ENCODE data around the gene HHATL.

HHATL gene

DNA sequence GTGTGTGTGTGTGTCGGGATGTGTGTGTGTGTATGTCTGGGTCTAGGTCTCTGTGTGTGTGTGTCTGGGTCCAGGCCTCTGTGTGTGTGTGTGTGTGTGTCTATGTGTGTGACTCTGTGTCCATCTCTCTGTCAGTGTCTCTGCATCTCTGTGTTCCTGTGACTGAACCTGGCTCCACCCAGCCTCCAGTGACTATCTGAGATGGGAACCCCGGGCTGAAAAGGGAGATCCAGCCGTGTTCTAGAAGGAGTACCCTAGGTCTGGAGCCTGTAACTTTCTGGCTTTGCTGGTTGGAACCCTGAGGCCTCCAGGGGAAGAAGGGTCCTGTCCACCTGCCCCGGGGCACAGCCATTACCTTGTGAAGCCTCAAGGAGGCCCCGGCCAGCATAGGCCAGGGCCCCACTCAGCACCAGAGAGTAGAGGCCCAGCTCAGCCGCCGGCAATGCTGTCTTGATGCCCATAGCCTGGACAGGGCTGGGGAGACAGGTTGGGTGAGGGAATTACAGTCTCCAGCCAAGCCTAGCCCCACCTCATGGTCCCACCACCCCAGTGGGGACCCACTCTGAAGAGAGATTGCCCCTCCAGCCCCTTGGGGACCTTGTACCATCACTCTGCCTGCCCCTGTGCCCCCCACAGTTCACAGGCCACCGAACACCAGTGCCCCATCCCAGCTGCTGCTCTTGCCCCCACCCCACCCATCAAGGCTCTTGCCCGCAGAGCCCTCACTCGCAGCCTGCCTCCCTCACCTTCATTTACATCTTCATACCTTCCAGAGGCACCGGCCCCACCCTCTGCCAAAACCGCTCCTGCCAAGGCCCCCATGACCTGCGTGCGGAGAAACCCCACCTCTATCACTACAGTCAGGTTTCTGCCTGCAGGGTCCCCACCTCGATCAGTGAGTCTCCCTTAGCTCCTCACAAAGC lies 2.0 kb downstream of the HHATL start:
- FAIRE-seq (no peak), DNase-seq (ENCODE audit: insufficient read length, low spot score) (no peak)

DNA sequence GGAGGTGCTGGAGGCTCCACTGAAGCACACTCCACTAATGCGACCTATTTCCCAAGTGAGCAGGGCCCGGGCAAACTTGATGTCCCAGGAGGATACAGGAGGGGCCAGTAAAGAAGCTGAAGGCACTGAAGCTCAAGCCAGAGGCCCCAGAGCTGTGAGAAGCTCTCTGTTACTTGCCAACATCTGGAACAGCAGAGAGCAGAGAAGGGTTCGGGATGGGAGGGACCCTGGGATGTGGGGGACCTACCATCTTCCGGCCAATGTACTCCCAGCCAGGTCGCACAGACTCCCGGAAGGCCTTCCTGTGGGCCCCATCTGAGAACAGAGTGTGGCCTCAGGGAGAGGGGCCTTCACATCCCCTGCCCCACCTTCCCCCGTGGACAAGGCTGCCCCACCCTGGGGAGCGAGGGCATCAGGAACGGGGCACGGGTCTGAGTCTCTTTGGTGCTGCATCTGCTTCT lies 3.1 kb downstream of the HHATL start:
- DNase-seq (ENCODE audit: insufficient read length, low spot score) (no peak), FAIRE-seq (no peak)

DNA sequence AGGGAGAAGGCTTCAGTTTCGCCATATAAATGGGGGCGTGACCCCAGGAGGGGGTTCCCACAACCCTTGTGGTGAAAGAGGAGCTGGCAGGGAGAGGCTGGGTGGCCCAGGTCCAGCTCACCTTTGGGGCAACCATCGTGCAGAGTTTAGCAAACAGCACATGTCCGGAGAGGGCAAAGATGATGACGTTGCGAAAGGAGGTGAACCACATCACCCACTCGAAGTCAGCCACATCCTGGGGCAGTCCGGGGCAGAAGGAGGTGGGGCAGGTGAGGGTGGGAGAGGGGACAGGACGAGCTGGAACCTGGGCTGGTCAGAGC lies 3.7 kb downstream of the HHATL start:
- FAIRE-seq (no peak), DNase-seq (ENCODE audit: insufficient read length, low spot score) (no peak)

DNA sequence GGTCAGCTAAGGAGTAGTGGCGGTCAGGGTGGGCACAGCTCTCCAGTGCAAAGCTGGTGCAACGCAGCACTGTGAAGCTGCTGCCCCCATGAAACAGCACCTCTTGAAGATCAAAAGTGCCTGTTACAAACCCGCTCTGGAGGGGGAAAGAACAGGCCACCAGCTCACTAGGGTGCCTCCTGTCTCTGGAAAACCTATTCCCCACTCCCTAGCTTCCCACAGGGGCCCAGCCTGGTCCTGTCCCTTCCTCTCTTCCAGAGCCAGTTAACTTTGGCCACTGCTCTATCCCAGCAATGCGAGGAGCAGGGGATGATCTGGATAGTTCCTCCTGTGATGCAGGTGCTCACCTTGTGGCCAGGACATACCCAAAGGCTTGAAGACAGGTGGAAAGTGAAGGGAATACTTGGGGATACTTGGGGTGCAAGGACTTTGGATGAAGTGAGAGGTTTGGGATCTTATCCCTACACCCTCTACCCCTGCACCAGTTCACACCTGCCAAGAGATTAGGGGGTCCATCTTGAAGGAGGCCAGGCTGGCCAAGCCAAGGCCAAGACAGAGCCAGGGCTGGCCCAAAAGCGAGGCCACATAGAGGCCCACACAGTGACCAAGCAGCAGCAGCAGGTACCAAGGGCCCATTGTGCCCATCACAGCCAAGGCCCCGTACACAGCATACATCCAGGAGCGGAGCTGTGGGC lies 4.2 kb downstream of the HHATL start:
- DNase-seq (ENCODE audit: insufficient read length, low spot score) (no peak), FAIRE-seq (no peak)

DNA sequence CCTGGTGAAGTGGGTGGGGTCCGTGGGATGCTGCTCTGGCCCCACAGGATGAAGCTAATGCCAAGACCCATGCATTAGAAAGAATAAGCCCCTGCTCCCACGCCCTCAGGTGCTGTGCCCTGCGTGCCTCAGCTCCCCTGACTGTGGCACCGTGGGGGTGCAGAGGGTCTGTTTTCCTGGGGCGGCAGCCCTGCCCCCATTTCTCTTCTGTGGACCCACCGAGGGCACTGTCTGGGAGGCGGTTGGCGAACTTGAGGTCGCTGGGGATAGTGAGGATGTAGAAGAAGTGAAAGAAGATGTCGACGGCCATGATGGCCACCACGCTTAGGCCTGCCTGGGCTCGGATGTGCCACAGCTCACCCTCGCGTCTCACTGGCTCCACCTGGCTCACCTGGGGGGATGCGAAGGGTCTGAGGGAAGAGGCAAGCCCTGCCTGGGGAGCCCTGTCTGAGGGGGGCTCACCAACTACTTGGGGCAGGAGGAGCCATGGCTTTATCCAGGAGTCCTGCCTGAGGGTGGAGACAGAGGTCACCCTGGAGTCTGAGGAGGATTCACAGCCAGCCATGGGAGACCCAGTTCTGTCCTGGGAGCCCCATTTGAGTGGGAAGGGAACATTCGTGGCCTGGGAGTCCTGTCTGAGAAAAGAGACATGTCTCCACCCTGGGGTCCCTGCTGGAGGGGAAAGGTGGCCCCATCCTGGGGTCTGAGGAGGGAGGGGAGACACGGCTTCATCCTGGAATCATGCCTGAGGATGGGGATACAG lies 5.1 kb downstream of the HHATL start:
- no peak for DNase-seq (ENCODE audit: insufficient read length, low spot score)
- no peak for FAIRE-seq

DNA sequence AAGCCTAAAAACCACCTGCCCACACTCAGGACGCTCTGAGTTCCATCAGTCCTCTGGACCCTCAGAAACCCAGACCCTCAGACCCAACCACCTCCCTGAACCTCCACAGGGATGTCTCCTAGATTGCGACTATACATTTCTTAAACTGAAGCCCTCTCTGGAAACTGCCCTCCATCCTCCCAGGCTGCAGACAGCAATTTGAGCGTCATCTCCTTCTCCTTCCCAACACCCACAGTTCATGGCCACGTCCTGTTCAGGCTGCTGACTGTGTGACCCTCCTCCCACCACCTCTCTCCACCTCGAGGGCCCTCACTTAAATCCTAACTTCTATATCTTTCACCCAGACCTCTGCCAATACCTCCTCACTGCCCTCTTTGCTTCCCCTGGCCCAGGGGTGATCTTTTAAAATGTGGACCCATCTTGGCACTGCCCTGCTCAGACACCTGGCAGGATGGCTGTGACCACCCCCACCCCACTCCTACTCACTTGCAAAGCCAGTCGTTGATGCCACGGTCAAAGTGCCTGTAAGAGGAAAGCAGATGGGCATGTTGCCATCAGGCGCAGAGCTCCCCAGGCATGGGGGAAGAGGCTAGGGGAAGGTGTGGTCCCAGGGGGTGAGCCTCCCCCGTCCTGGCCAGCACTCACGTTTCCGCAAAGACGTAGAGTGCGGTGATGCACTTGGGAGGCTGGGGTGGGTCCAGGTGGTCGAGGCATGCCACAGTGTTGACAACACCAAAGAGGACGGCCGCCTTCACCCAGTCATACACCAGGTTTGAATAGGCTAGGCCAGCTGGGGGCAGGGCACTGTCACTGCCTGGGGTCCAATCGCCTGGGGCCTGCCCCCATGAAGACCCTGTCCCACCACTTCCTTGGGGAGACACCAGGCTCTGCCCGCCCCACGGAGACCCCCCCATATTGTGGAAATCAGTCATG lies 6.0 kb downstream of the HHATL start:
- DNase-seq (ENCODE audit: insufficient read length, low spot score) (no peak), FAIRE-seq (no peak)

DNA sequence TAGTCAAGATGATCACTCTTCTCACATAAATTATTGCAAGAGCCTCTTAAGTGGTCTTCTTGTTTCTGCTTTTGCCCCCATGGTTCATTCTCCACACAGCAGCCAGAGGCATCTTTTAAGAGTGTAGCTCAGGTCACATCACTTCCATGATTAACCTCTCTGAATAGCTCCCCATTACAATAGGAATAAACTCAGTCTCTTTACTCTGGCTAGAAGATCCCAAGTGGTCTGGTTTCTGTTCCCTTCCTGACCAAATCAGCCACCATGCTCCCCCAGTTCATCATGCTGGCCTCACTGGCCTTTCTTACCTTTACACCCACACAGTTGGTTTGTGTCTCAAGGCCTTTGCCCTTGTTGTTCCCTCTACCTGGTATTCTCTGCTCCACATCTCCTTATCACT lies 8.2 kb downstream of the HHATL start:
- no peak for DNase-seq (ENCODE audit: insufficient read length, low spot score)
- FAIRE-seq, result no peak

DNA sequence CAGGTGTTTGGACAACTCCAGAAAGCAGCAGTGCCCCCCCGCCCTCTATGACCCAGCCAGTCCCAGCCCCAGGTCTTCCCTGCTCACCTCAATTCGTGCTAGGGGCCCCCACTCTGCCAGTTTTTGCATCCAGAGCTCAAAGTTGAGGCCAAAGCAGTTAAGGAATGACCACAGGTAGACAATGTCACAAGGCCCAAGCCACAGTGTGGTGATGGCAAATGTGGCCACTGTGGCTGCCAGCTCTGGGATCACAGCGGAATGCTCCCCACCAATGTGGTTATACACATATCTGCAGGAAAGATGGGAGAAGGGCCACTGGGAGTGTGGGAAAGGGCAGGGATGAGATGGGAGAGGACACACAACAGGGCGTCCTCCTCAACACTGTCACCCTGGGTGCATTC lies 9.1 kb downstream of the HHATL start:
- FAIRE-seq (no peak), DNase-seq (ENCODE audit: insufficient read length, low spot score) (no peak)

DNA sequence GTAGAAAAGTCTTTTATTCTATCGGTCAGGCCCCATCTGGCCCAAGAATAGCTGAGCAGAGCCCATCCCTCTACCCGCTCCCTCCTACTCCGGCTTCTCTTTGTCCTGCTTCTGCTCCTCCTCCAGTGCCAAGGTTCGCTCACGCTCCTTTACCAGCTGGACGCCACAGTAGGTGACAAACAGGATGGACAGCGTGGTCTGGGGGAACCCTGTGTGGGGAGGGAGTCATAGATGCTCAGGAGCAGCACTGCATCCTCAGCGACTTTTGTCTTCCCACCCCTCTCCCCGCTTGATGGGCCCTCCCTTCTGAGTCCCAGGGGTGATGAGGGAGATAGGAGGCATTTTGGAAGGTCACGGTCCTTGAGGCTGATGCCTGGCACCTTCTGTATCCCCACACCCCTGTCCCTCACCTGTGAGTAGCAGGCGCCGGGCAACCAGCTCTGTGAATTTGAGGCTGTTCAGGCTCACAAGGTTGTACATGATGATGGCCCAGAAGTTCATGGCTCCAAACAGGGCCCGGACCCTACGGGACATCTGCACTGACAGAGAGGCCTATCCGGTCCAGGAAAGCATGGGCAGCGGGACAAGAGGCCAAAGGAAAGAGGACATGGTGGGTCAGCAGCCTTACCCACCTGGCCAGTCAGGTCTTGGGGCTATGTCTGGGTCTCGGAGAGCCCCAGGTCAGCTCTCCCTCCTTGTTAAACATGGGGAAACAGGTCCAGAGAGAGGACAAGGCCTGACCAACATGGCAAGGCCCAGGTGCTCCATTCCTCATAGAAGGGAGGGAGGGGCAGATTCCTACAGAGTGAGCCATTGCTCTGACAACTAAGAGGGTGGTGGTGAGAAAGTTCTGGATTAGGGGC lies 9.7 kb downstream of the HHATL start:
- FAIRE-seq (no peak), DNase-seq (ENCODE audit: insufficient read length, low spot score) (no peak)

DNA sequence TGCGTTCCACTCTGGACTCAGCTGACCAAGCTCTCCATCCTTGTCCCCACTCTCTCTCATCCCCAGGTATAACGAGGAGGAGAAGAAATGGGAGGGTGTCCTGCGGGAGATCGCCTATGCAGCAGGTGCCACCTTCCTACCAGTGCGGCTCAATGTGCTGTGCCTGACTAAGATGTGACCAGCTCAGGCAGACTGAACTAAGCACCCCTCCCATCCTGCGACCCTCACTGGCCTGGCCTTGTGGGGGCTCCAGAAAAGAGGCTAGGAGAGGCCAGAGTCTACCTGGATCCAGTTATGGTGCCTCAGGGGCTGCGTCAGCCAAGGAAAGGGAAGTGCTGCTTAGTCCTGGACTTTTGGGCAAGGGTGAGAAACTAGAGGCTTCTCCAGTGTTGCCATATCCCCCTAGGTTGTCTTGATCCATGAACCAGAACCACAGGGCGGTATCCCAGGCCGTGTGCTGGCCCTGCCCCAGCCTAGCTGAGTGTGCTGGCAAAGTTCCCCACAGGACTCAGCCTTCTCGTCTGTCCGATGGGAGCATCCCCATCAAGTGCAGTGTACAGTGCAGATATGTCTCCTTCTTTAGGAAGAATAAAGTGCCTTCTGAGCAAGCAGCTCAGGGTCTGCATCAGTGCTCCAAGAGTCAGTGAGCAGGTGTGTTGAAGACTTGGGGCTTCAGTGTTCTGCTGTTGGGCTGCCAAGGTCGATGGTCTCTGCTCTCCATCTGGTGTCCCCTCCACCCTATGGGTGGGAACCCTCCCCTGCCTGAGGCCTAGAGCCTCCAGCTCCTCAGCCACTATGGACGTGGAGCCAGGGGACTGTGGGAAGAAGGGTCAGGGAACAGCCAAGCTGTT lies 10.6 kb downstream of the HHATL start:
- DNase-seq (ENCODE audit: insufficient read length, low spot score) (no peak), FAIRE-seq (no peak)

DNA sequence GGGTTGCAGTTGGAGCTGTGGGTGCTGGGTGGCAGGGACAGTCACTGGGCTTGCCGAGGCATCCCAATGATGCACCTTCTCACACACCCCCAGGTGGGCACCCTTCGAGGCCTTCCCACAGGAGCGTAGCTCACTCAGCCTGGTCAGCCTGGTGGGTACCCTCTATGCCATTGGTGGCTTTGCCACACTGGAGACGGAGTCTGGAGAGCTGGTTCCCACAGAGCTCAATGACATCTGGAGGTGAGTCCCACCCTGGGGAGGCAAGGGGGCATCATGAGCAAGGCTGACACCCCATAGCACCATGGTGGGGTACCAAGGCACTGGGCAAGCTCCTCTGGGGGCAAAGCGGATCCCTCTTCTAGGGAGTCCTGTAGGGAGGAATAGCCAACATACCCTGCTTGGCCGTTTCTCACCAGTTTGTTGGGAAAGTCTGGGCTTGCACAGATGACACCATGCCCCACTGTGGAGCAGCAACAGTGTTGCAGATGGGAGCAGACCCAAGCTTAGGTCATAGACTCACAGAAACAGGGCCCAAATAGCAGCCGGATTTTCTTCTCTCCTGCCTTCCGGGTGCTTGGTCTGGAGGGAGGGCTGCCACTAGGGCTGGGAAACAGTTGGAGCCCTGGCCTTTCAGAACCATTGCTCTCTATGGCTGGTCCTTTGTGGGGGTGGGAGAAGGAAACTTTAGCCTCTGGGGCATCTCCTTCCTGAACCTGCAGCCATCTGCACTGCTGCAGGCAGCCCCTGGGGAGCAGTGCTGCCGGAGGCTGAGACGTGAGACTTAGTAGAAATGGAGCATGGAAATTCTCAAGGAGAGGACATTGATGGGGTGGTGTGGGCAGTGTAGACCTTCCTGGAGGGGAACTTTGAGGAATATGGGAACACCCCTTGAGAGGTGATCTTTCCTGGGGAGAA lies 11.6 kb downstream of the HHATL start:
- no peak for DNase-seq (ENCODE audit: insufficient read length, low spot score)
- no peak for FAIRE-seq

DNA sequence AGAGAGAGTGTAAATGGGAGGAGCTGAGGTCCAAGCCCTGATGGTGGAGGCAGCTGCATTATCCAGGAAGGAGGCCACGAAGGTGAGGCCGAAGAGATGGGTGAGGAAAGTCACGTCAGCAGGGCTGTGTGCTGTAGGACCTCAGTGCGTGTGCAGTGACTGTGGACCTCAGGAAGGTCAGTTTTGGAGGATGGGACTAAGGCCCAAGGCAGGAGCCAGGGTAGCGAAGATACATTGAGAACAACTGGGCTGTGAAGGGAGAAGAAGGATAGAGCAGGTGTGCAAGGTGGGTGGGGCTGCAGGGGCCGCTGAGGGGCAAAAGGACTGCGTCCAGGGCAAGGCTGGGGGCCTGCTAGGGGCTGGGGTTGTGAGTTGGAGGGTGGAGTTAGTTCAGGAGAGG lies 12.4 kb downstream of the HHATL start:
- FAIRE-seq (no peak), DNase-seq (ENCODE audit: insufficient read length, low spot score) (no peak)

DNA sequence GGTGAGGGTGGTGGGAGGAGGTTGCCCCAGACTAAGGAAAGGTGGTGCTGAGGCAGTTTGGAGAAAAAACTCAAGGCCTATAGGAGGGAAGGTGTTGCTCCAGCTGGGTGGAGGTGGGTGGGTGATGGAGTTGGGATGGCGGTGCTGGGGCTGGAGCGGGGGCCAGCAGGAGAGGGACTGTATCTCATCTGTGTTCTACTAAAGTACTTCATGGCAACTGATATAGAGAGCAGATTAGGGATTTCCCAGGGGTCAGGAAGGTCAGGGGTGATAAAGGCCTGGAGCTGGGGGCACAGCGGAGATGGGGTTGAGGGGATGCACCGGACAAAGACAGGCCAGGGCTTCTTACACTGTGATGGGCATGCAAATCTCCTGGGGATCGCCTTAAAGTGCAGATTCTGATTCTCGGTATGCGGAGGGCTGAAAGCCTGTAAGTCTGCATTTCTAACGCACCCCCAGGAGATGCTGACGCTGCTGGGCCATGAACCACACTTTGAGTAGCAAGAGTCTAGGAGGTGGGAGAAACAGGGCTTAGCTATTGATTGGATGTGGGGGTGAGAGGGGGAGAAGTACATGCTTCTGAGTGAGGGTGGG lies 13.1 kb downstream of the HHATL start:
- no peak for FAIRE-seq
- DNase-seq (ENCODE audit: insufficient read length, low spot score), result no peak

DNA sequence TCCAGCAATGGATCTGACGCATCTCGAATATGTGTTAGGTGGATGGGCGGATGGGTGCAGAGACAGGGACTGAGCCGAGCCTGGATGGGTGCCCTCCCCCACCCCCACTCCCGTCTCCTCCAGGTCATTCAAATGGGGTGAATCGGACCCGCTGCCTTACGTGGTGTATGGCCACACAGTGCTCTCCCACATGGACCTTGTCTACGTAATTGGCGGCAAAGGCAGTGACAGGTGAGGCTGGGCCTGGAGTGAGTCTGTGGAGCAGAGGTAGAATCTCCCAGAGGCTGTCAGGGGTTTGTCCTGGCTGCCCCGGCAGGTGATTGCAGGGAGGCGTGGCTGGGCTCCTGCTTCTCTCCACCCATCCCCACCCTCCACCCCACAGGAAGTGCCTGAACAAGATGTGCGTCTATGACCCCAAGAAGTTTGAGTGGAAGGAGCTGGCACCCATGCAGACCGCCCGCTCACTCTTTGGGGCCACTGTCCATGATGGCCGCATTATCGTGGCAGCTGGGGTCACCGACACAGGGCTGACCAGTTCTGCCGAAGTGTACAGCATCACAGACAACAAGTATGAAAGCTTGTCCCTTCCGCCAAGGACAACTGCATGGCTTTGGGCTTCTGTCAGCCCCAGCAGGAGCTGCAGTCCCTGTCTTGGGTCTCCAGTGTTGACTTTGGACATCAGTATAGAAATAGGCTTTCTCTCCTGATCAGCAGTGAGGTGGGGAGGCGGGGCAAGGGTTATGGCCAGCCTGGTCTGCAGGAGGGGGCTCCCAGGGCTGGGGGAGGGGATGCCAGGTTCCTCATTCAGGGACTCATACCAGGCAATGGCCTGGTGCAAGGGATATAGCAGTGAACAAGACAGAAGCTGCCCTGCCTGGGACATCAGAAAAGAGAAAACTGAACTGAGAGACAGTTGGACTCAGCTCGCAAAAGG lies 13.8 kb downstream of the HHATL start:
- DNase-seq (ENCODE audit: insufficient read length, low spot score), result no peak
- no peak for FAIRE-seq

DNA sequence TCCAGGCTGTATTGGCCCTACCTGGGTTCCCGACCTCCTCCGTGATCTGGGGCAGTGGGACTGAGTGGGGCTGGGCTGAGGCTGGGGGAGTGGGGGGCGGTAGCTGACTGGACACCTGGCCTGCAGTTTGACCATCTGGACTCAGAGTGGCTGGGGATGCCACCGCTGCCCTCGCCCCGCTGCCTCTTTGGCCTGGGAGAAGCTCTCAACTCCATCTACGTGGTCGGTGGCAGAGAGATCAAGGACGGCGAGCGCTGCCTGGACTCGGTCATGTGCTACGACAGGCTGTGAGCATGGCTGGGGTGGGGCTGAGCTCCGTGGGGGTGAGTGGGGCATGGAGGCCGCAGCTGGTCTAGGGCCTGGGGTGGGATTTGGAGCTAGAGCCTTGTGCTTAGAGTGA lies 14.6 kb downstream of the HHATL start:
- FAIRE-seq, result no peak
- no peak for DNase-seq (ENCODE audit: insufficient read length, low spot score)

Measured in HTR-8/SVneo (cell line).